NCI-H345 treated with DMSO at 0.1 percent for 48 hours (cell line): ENCODE measurements around the gene FRMD5.
"Not testable (repeated sequence)": the region's sequence is repeated elsewhere in the genome, so short reads cannot be mapped to it uniquely, and the experiment has no call there.

Source experiments
- DNase-seq: peaks from one replicate; lab custom pipeline; 2025; ENCODE audit not compliant: unreplicated experiment; lab: John Stamatoyannopoulos, UW

The FRMD5 gene

DNA sequence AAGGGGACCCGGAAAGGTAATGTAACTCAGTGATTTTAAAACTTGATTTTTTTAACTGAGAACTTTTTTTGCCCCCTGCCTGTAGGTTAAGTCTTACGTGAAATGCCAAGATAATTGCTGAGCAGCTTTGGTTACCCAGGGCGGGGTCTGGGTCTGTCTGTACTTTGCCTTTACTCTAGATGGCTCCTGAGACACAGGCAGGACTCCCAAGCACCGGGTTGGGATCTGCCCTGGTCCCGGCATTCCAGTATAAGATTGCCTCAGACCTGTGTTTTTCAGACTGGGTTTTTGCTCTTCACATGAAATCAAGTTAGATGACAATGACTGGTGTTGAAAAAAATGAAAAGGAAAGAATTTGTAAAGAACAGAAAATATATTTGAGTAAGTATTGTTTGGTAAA is 328.0 kb downstream of the FRMD5 start:
- no peak for DNase-seq

DNA sequence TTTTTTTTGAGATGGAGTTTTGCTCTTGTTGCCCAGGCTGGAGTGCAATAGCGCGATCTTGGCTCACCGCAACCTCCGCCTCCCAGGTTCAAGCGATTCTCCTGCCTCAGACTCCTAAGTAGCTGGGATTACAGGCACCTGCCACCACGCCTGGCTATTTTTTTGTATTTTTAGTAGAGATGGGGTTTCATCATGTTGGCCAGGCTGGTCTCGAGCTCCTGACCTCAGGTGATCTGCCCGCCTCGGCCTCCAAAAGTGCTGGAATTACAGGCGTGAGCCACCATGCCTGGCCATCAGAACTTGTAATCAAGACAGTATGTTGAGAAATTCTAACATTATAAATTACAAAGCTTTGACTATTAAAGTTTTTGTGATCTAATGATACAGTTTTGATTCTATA is 328.4 kb downstream of the FRMD5 start:
- DNase-seq = not testable (repeated sequence)

DNA sequence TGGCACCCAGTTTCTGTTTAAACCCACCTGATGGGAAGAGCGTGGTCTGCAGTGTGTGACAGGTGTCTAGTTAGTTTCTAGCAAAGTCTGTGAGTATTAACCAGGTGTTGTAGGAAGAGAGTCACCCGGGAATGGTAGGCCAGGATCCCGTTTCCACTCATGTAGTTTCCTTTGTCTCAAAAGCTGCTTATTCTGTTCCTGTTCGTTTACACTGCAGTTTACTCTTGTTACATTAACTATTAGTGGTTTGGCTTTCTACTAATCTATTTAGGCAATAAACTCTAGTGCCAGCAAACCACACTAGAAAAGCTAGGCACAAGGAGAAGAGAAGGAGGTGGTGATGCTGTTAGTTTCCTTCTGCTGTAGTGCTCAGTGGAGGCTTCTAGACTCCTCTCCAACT is 335.5 kb downstream of the FRMD5 start:
- DNase-seq = no peak

DNA sequence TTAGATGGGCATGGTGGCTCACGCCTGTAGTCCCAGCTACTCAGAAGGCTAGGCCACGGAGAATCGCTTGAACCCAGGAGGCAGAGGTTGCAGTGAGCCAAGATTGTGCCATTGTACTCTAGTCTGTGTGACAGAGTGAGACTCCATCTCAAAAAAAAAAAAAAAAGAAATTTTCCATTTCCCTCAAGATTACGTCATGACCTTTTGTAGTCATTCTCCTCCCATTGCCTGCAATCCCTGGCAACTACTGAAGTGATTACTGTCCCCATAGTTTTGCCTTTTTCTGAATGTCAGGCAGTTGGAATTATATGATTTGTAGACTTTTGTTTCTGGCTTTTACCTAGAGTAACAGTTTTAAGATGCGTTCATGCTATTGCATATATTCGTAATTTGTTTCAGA is 340.3 kb downstream of the FRMD5 start:
- no peak for DNase-seq

DNA sequence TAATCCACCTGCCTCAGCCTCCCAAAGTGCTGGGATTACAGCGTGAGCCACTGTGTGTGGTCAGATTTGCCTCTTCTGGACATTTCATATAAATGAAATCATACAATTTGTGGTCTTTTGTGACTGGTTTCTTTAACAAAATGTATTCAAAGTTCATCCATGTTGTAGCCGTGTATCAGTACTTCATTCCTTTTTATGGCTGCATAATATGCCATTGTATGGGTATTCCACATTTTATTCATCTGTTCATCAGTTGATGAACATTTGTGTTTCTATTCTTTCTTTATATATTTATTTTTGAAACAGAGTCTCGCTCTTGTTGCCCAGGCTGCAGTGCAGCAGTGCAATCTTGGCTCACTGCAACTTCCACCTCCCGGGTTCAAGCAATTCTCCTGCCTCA is 342.5 kb downstream of the FRMD5 start:
- DNase-seq = no peak

DNA sequence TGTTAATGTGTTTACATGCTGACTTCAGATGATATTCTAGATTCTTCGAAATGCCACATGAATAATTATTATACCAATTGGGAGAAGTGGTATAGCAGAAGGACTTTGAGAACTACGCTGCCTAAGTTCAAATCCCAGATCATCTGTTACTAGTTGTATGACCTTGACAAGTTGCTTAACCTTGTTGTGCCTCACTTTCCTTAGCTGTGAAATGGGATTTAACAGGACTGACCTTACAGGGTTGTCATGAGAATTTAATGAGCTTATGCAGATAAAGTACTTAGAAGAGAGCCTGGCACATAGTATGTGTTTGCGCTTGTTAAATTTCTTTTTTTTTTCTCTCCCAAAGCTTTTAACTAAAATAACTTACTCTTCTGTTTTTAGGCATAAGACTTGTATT is 343.8 kb downstream of the FRMD5 start:
- no peak for DNase-seq

DNA sequence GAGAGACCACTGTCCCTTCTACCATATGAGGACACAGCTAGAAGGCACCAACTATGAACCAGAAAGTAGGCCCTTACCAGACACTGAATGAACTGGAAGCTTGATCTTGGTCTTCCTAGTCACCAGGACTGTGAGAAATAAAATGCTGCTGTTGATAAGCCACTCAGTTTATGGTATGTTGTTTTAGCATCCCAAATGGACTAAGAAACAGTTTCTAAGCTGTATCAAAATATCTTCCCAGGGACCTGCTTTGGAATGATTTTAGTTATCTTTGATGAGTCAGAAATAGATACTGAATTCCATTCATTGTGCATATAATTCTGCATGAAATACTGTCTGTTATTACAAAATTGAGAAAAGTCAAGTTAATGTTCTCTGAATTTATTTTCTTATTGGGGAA is 349.6 kb downstream of the FRMD5 start:
- DNase-seq = no peak

DNA sequence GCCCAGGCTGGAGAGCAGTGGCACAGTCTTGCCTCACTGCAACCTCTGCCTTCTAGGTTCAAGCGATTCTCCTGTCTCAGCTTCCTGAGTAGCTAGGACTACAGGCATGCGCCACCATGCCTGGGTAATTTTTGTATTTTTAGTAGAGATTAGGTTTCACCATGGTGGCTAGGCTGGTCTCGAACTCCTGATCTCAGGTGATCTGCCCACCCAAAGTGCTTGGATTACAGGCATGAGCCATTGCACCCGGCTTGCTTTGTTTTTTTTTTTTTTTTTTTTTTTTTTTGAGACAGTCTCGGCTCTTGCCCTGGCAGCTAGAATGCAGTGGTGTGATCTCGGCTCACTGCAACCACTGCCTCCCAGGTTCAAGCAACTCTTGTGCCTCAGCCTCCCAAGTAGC is 362.6 kb downstream of the FRMD5 start:
- DNase-seq = not testable (repeated sequence)

DNA sequence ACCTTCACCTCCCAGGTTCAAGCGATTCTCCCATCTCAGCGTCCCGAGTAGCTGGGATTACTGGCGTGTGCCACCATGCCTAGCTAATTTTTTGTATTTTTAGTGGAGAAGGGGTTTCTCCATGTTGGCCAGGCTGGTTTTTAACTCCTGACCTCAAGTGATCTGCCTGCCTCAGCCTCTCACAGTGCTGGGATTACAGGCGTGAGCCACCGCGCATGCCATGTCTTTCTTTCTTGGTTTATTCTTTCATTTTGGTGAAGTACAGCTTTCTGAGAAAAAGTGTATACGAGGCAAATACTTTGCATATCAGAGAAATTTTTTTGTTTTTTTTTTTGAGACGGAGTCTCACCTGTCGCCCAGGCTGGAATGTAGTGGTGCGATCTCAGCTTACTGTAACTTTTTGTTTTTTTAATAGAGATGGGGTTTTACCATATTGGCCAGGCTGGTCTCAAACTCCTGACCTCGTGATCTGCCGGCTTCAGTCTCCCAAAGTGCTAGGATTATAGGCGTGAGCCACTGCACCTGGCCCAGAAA is 363.5 kb downstream of the FRMD5 start:
- not testable (repeated sequence) for DNase-seq

DNA sequence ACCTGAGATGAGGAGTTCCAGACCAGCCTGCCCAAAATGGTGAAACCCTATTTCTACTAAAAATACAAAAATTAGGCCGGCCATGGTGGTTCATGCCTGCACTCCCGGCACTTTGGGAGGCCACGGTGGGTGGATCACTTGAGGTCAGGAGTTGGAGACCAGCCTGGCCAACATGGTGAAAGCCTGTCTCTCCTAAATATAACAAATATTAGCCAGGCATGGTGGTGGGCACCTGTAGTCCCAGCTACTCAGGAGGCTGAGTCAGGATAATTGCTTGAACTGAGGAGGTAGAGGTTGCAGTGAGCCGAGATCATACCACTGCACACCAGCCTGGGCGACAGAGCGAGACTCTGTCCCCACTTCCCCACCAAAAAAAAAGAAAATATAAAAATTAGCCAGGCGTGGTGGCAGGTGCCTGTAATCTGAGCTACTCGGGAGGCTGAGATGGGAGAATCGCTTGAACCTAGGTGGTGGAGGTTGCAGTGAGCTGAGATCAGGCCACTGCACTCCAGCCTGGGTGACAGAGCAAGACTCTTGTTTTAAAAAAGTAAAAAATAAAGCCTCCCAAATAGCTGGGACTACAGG is 364.3 kb downstream of the FRMD5 start:
- DNase-seq = not testable (repeated sequence)

DNA sequence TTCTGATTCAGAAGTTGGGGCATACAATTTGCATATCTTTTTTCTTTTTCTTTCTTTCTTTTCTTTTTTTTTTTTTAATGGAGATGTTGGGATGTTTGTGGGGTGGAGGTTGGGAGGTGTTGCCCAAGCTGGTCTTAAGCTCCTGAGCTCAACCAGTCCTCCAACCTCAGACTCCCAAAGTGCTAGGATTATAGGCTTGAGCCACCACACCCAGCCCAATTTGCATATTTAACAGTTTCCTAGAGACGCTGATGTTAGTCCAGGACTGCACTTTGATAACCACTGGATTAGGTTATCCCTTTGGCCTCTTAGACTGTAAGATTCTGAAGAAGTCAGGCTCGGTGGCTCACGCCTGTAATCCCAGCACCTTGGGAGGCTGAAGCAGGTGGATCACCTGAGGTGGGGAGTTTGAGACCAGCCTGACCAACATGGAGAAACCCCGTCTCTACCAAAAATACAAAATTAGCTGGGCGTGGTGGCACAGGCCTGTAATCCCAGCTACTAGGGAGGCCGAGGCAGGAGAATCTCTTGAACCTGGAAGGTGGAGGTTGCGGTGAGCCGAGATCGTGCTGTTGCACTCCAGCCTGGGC is 365.0 kb downstream of the FRMD5 start:
- DNase-seq = not testable (repeated sequence)

DNA sequence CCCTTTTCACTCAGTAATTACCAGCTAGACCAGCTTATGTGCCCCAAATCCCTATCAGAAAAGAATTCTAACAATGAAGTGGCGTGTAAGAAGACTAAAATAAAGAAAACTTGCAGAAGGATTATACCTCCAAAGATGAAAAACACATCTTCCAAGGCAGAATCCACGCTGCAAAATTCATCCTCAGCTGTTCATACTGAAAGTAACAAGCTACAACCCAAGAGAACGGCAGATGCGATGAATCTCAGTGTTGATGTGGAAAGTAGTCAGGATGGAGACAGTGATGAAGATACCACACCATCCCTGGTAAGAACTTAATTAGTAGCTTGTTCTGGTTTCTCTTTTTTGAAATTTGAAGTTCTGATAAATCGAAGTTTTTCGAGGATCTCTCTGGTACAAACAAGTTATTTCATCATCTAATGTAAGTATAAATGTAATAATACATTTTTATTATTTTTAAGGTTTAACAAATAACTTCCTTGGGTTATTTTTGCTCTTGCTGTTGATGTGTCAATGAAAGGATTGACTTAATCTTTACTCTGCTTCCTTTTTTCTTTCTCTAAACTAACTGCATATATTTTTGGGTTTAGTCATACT is 366.9 kb downstream of the FRMD5 start:
- no peak for DNase-seq

DNA sequence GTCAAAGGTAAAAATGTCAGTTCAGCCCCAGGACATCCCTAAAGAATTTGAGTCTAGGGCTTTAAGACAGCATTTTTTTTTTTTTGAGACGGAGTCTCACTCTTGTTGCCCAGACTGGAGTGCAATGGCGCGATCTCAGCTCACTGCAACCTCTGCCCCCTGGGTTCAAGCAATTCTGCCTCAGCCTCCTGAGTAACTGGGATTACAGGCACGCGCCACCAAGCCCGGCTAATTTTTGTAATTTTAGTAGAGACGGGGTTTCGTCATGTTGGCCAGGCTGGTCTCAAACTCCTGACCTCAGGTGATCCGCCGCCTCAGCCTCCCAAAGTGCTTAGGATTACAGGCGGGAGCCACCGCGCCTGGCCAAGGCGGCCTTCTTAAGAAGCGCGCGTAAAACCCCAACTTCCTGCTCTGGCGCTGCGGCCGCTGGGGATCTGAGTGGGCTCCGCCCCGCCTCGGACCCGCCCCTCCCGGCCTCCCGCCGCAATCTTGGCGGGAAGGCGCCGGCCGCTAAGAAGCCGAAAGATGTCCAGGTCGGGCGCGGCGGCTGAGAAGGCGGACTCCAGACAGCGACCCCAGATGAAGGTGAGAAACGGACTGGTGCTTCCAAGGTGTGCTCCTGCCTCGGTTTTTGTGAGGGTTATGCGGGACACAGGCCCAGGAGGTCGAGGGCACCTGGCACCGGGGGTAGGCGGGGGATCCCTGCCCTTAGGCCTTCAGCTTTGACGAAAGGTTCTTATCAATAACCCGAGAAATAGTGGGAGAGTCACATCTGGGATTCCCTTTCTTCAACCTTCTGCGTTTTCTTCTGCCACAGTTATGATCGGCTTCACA is 368.3 kb downstream of the FRMD5 start, which contains the start of gene WDR76:
TSS of gene WDR76 (plus strand) at position 495 of the 834 bp plus-strand sequence. CDS start at position 526, 31 bp downstream.
- peak; percentile 58 for DNase-seq

DNA sequence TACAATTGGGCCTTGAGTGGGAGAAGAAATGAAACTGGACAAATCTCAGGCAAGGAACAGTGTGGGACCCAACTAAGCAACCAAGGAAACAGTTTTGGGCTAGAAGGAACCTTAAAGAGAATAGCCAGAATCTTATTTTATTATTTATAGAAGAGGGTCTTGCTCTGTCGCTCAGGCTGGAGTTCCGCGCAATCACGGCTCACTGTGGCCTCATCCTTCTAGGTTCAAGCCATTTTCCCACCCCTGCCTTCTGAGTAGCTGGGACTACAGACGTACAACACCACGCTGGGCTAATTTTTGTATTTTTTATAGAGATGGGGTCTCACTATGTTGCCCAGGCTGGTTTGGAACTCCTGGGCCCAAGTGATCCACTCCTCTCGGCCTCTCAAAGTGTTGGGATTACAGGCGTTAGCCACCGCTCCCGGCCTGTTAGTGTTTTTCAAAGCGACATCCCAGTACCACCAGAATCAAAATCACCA is 369.0 kb downstream of the FRMD5 start:
- DNase-seq = no peak

DNA sequence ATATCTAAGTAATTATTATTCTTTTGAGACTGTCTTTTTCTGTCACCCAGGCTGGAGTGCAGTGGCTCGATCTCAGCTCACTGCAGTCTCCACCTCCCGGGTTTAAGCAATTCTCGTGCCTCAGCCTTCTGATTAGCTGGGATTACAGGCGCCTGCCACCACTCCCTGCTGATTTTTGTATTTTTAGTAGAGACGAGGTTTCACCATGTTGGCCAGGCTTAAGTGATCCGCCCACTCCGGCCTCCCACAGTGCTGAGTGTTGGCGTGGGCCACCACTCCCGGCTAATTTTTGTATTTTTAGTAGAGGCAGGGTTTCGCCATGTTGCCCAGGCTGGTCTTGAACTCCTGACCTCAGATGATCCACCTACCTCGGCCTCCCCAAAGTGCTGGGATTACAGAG is 369.8 kb downstream of the FRMD5 start:
- not testable (repeated sequence) for DNase-seq

DNA sequence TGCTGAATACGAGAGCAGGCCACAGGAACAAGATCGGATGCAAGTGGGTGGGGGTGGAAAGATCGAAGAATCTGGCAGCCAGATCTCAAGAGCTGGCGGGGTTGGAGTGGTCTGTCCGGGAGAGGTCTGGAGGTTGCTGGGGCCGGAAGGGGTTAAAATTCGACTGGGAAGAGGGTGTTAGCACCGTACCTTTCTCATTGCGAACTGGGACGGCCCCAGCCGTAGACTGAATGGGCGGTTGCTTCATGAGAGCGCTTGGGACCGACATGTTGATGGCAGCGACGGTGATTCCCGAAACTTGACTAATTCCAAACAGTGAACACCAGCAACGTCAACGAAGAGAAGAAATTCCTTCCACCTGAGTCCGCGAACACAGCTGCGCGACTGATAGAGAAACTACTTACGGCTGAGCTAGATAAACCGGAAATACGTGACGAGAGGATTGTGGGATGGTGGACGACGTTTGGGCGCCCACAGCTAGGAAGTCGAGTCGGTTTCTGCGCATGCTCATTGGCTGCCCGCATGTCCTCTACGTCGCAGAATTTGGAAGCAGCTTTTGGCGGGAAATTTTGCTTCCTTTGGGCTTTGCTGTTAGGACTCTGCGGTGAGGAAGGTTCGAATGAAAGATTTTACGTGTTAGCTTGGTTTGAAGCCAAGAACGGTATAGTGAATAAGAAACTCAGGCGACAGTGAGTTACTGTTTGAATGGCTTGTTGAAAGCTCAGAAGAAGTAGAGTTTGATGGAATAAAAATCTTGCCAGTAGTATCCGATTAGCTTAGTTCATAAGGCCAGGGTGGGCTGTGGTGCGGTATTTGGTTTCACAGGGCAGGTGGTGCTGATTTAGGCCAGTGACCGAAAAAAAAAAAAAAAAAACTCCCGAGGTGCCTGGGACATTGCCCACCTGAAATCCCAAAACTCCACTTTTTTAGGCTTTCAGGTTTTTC is 370.5 kb downstream of the FRMD5 start, which contains the start of gene MFAP1:
TSS of gene MFAP1 (minus strand) at position 389 of the 945 bp plus-strand sequence. CDS start at position 268, 121 bp downstream.
- peak; percentile 86 for DNase-seq

DNA sequence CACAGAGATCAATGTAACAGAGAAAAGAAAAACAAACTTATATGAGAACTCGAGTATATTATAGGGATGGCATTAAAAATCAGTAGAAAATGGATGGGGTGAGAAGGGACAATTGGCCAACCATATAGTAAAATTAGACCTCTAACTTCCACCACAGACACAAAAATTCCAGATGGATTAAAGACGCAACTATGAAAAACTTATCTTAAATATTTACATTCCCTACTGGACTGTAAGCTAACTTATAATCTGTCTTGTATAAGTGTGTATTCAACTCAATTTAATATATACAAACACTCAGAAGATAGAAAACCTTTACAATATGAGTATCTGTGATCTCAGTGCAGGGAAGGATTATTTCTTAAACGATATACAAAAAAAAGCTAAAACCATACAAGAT is 373.6 kb downstream of the FRMD5 start:
- no peak for DNase-seq
